Measurements from ENCODE around the gene GP1BA. TPM values are rescaled to one million over a fixed set of nuclear protein-coding genes. Genes with fewer than 3 reads are reported as not detected.
A peak's percentile ranks its signal among the peaks of the same experiment; 100 is the strongest.

GP1BA gene
- total RNA-seq, 4 donors from 2014 or later: not detected

- Histone ChIP-seq H3K36me3 (peaks cover 20% of the 10 kb centered on the region), H3K4me1 (peaks cover 6% of the 10 kb centered on the region), H3K4me3 (no peak overlapping the region), H3K27me3 (no peaks in the 10 kb centered on the region), H3K9me3 (no peaks in the 10 kb centered on the region), H3K27ac (no peak overlapping the region)
- no peak for DNase-seq (ENCODE audit: low spot score in 2 of 2)
- TF ChIP-seq CTCF (IDR thresholded peaks at IDR 0.05) (no peak), POLR2AphosphoS5 (IDR thresholded peaks at IDR 0.05) (no peak), POLR2A (IDR thresholded peaks at IDR 0.05) (no peak), EP300 (IDR thresholded peaks at IDR 0.05) (no peak)
- WGBS: 75% methylated on average over 3 of the region's 3 CpGs
Observed at GRCh38 chr17:4958102-4958501, 26.0 kb downstream of the GP1BA start.

GRCh38 chr17:4959261-4959965 is 27.3 kb downstream of the GP1BA start:
- H3K4me3 ChIP-seq: no peak overlapping the region
- no peaks in the 10 kb centered on the region for H3K27me3 ChIP-seq
- WGBS: 88% methylated on average over 16 of the region's 18 CpGs
- no peaks in the 10 kb centered on the region for H3K4me1 ChIP-seq
- TF ChIP-seq EP300 (IDR thresholded peaks at IDR 0.05) (no peak), POLR2AphosphoS5 (IDR thresholded peaks at IDR 0.05) (no peak)
- H3K9me3 ChIP-seq: no peaks in the 10 kb centered on the region
- DNase-seq (ENCODE audit: low spot score in 2 of 2): peak in 1 of 2 donors; percentile 76
- H3K36me3 ChIP-seq: peaks cover 20% of the 10 kb centered on the region
- no peak overlapping the region for H3K27ac ChIP-seq

- TF ChIP-seq POLR2AphosphoS5 (IDR thresholded peaks at IDR 0.05) (no peak), EP300 (IDR thresholded peaks at IDR 0.05) (no peak), POLR2A (IDR thresholded peaks at IDR 0.05) (no peak), CTCF (IDR thresholded peaks at IDR 0.05) (no peak)
- DNase-seq (ENCODE audit: low spot score in 2 of 2): peak in 1 of 2 donors; percentile 41
- Histone ChIP-seq H3K36me3 (peaks cover 20% of the 10 kb centered on the region), H3K4me3 (no peak overlapping the region), H3K9me3 (no peaks in the 10 kb centered on the region), H3K27me3 (no peaks in the 10 kb centered on the region), H3K4me1 (peaks cover 2% of the 10 kb centered on the region), H3K27ac (no peak overlapping the region)
- WGBS: 83% methylated on average over 9 of the region's 9 CpGs
Observed at GRCh38 chr17:4960279-4960922, 28.3 kb downstream of the GP1BA start.

DNA sequence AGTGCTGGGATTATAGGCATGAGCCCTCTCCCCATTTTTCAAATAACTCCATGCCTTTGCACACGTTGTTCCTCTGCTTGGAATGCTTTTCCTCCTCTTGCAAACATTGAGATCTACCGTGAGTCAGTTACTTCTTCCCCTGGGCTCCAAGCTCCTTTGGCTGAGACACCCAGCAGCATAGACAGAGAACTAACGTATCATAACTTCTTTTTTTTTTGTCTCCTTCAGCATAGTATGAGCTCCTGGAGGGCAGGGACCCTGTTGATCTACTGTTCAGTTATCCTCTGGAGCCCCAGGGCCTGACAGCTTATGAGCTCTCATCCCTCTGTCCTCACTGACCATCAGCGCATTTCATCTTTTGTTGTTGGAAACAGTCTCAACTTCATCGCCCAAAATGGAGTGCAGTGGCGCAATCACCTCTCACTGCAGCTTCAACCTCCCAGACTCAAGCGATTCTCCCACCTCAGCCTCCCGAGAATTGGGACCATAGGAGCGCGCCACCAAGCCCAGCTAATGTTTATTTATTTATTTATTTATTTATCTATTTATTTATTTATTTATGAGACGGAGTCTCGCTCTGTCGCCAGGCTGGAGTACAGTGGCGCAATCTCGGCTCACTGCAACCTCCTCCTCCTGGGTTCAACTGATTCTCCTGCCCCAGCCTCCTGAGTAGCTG is 33.4 kb downstream of the GP1BA start:
- 97% methylated on average over 15 of the region's 15 CpGs for WGBS
- Histone ChIP-seq H3K27ac (peak overlapping the region; percentile 85), H3K36me3 (peaks cover 15% of the 10 kb centered on the region), H3K9me3 (no peaks in the 10 kb centered on the region), H3K4me1 (peaks cover 38% of the 10 kb centered on the region), H3K27me3 (no peaks in the 10 kb centered on the region), H3K4me3 (no peak overlapping the region)
- TF ChIP-seq CTCF (IDR thresholded peaks at IDR 0.05) (no peak), POLR2AphosphoS5 (IDR thresholded peaks at IDR 0.05) (no peak), EP300 (IDR thresholded peaks at IDR 0.05) (no peak), POLR2A (IDR thresholded peaks at IDR 0.05) (no peak)
- DNase-seq (ENCODE audit: low spot score in 2 of 2): no peak

- Histone ChIP-seq H3K4me1 (peaks cover 38% of the 10 kb centered on the region), H3K9me3 (no peaks in the 10 kb centered on the region), H3K27me3 (no peaks in the 10 kb centered on the region), H3K27ac (peak overlapping the region; percentile 90), H3K36me3 (peaks cover 21% of the 10 kb centered on the region), H3K4me3 (peak overlapping the region; percentile 55)
- WGBS: under 1% methylated on average over 36 of the region's 42 CpGs
- DNase-seq (ENCODE audit: low spot score in 2 of 2): peak; percentile 99
- no peak for TF ChIP-seq POLR2AphosphoS5 (IDR thresholded peaks at IDR 0.05)
- TF ChIP-seq CTCF (IDR thresholded peaks at IDR 0.05): no peak
- no peak for TF ChIP-seq EP300 (IDR thresholded peaks at IDR 0.05)
- TF ChIP-seq POLR2A (IDR thresholded peaks at IDR 0.05): no peak
Observed at GRCh38 chr17:4966844-4967538, 34.9 kb downstream of the GP1BA start.

All from suprapubic skin (tissue), 4 donors.